HS-27A (cell line): Measurements from ENCODE around the gene PSG1.

Experiments
- DNase-seq: peaks from one replicate; pipeline ENCODE4 v3.0.0-alpha.2; 2012; ENCODE audit warnings: low read depth, missing footprints

The PSG1 gene

DNA sequence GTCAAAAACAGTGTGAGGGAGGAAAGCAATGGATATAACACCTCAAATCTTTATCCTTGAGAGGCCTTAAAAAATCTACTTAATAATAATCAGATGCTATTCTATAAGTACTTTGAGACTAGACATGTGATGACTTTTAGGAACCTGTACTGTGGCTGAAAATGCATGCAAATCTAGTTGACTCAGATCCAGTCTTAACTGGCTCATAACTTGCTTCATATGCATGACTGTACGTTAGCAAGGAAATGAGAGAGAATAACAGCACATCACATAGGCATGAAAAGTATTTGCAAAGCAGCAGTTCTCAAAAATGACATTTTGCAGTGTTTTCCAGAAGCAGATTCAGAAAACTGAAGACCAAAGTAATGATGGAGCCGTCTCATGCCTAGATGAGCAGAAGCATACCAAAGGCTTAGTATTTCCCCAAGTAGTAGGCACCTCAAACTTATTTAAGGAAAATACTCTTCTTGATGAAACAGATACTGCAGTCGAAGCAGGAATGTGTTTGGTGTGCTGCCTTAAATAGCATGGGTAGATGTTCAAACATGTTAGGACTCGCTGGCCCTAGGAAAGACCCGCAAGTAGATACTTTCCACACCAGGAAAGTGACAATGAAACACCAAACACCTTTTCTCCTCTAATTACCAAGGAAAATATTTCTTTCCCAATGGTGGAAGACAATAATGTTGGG is 59.4 kb downstream of the PSG1 start:
- peak; percentile 93 for DNase-seq

DNA sequence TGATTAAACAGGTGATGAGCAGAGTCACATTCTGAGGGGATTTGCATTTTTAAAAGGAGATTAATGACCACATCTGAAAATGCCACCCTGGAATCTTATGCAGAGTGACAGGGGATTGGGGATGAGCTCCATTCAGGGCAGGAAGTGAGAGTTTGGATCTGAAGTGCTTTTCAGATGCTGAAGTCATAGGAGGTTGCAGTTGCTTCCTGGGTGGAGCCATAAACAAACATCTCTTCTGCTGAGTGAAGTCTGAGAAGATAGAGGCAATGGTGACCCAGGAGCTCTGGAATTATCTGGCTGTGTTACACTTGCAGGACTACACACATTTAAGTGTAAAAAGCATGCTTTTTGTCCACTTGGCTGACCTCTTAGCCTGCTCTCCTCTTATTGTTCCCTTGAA is 62.6 kb downstream of the PSG1 start:
- no peak for DNase-seq
